OCI-LY3 (cell line): ENCODE results near the gene CDK4.
A peak's percentile ranks its signal among the peaks of the same experiment; 100 is the strongest.

Experiments used
- H2AFZ ChIP-seq: fragments of 200-600, 300-600 bp; shearing (Covaris generic); 2 replicates; pipeline ENCODE4 v1.6.0; 2014; ENCODE audit warnings: antibody characterized with exemption, low read depth, low read length
- H3K27ac ChIP-seq: fragments of 200-600, 300-600 bp; sonication (generic); 2 replicates; pipeline ENCODE4 v1.5.1; 2014; ENCODE audit warnings: mild to moderate bottlenecking, low read length, moderate library complexity, mixed read lengths
- H3K27me3 ChIP-seq: fragments of 200-600, 300-600 bp; sonication (generic); 2 replicates; pipeline ENCODE4 v1.6.1; 2014; ENCODE audit warnings: low read depth, low read length, mixed read lengths
- H3K36me3 ChIP-seq: fragments of 200-600, 300-600 bp; sonication (generic); replicated peaks from 2 replicates; pipeline ENCODE3; 2014; ENCODE audit warnings: low read depth, low read length, mixed read lengths
- H3K4me1 ChIP-seq: fragments of 300-600, 200-600 bp; sonication (generic); 2 replicates; pipeline ENCODE4 v1.6.1; 2014; ENCODE audit warnings: low read length, mixed read lengths
- H3K4me2 ChIP-seq: fragments of 200-600, 300-600 bp; sonication (generic); 2 replicates; pipeline ENCODE4 v1.6.1; 2014; ENCODE audit warnings: low read length, mixed read lengths
- H3K4me3 ChIP-seq: fragments of 300-600, 200-600 bp; sonication (generic); 2 replicates; pipeline ENCODE4 v1.5.1; 2014; ENCODE audit warnings: antibody characterized with exemption, mild to moderate bottlenecking, low read length, moderate library complexity
- H3K79me2 ChIP-seq: fragments of 300-600, 200-600 bp; shearing (Covaris generic); 2 replicates; pipeline ENCODE4 v1.6.1; 2014; ENCODE audit warnings: mild to moderate bottlenecking, low read length, mixed read lengths
- H3K9ac ChIP-seq: fragments of 300-600, 200-600 bp; shearing (Covaris generic); 2 replicates; pipeline ENCODE4 v1.6.0; 2014; ENCODE audit warnings: mild to moderate bottlenecking, low read length, moderate library complexity
- H3K9me3 ChIP-seq: fragments of 200-600, 300-600 bp; shearing (Covaris generic); 2 replicates; pipeline ENCODE4 v1.6.1; 2014; ENCODE audit warnings: low read length, mixed read lengths; ENCODE audit not compliant: insufficient read depth
- H4K20me1 ChIP-seq: fragments of 200-600, 300-600 bp; sonication (generic); 2 replicates; pipeline ENCODE4 v1.6.1; 2016; ENCODE audit warnings: low read length, mixed read lengths; ENCODE audit not compliant: insufficient read depth
- CTCF ChIP-seq: fragments of 200-600, 300-600 bp; sonication (generic); IDR thresholded peaks from 2 replicates; pipeline ENCODE4 v1.5.1; 2014; ENCODE audit warnings: antibody characterized with exemption, low read length, low read depth
- EZH2phosphoT487 ChIP-seq: fragments of 200-600 bp; shearing (Covaris generic); IDR thresholded peaks from 2 replicates; pipeline ENCODE4 v1.6.1; 2018; ENCODE audit warnings: antibody characterized with exemption, mixed run types, low read depth

CDK4 gene

GRCh38 chr12:57765698-57766463 is 13.8 kb upstream of the CDK4 start:
- no peak overlapping the region for H3K27ac ChIP-seq
- H3K36me3 ChIP-seq: peaks cover 38% of the 10 kb centered on the region
- TF ChIP-seq EZH2phosphoT487: no peak
- TF ChIP-seq CTCF: no peak
- peaks cover 6% of the 10 kb centered on the region for H3K4me1 ChIP-seq
- no peaks in the 10 kb centered on the region for H3K27me3 ChIP-seq
- peak overlapping the region; percentile 78 for H3K4me3 ChIP-seq
- peaks cover 5% of the 10 kb centered on the region; the same call in 1 of the 2 replicates for H4K20me1 ChIP-seq
- no peaks in the 10 kb centered on the region for H3K9me3 ChIP-seq
- H3K9ac ChIP-seq: peak overlapping the region; percentile 52; the same call in 1 of the 2 replicates
- peaks cover 6% of the 10 kb centered on the region for H3K79me2 ChIP-seq
- peak overlapping the region; percentile 83 for H3K4me2 ChIP-seq
- H2AFZ ChIP-seq: no peak overlapping the region

GRCh38 chr12:57765003-57765697 is 13.0 kb upstream of the CDK4 start:
- Histone ChIP-seq H3K4me2 (peak overlapping the region; percentile 83), H3K4me1 (peaks cover 4% of the 10 kb centered on the region; the same call in 1 of the 2 replicates), H3K79me2 (peaks cover under 1% of the 10 kb centered on the region; the same call in 1 of the 2 replicates), H3K27me3 (no peaks in the 10 kb centered on the region), H2AFZ (peak overlapping the region; percentile 40; the same call in 1 of the 2 replicates), H3K9me3 (no peaks in the 10 kb centered on the region), H3K27ac (no peak overlapping the region), H4K20me1 (peaks cover 12% of the 10 kb centered on the region), H3K4me3 (peak overlapping the region; percentile 78), H3K36me3 (peaks cover 38% of the 10 kb centered on the region), H3K9ac (peak overlapping the region; percentile 52)
- TF ChIP-seq CTCF (peak; percentile 54), EZH2phosphoT487 (no peak)

- Histone ChIP-seq H3K27ac (no peak overlapping the region), H3K36me3 (peaks cover 39% of the 10 kb centered on the region), H3K27me3 (no peaks in the 10 kb centered on the region), H3K79me2 (peaks cover 5% of the 10 kb centered on the region; the same call in 1 of the 2 replicates), H3K4me1 (peaks cover 4% of the 10 kb centered on the region; the same call in 1 of the 2 replicates), H3K4me3 (peak overlapping the region; percentile 78), H2AFZ (0 out of 2 replicates have a peak overlapping the region, but pooled peaks have one; percentile 36), H3K4me2 (peak overlapping the region; percentile 83), H3K9me3 (no peaks in the 10 kb centered on the region), H4K20me1 (peaks cover 17% of the 10 kb centered on the region), H3K9ac (peak overlapping the region; percentile 52)
- TF ChIP-seq CTCF (no peak), EZH2phosphoT487 (no peak)
Measured at GRCh38 chr12:57764662-57765002, 12.5 kb upstream of the CDK4 start.
